GM10248 (cell line): ENCODE data around the gene CFAP410.
A peak's percentile ranks its signal among the peaks of the same experiment; 100 is the strongest.
"Not testable (repeated sequence)": the region's sequence is repeated elsewhere in the genome, so short reads cannot be mapped to it uniquely, and the experiment has no call there.

Experiments used
- CTCF ChIA-PET: fragments of 300-600 bp; sonication (Branson Sonifier 250); formaldehyde crosslinking; extraction: SDS; loops from one replicate; lab custom pipeline; 2021; ENCODE audit warnings: antibody characterized with exemption; lab: Yijun Ruan, JAX
- POLR2A ChIA-PET: fragments of 350-650 bp; sonication (Branson Sonifier 250); formaldehyde crosslinking; extraction: SDS; loops from one replicate; lab custom pipeline; 2020; ENCODE audit warnings: antibody characterized with exemption; lab: Yijun Ruan, JAX
- DNase-seq: peaks from one replicate; pipeline ENCODE4 v3.0.0; 2012; ENCODE audit errors: extremely low spot score
- CTCF ChIP-seq: IDR thresholded peaks from 2 replicates; pipeline ENCODE4 v1.5.1; 2012; ENCODE audit warnings: mild to moderate bottlenecking, low read depth; ENCODE audit errors: extremely low read depth, missing control alignments, control extremely low read depth

The CFAP410 gene

GRCh38 chr21:44348861-44349260 lies 9.7 kb upstream of the CFAP410 start:
- ChIA-PET CTCF (no interaction called here), POLR2A (no interaction called here)
- TF ChIP-seq CTCF = no peak
- no peak for DNase-seq

- no peak for DNase-seq
- ChIA-PET POLR2A (no interaction called here), CTCF (no interaction called here)
- no peak for TF ChIP-seq CTCF
Observed at GRCh38 chr21:44347911-44348451, 8.8 kb upstream of the CFAP410 start.

- no peak for TF ChIP-seq CTCF
- ChIA-PET POLR2A (no interaction called here), CTCF (no interaction called here)
- no peak for DNase-seq
Observed at GRCh38 chr21:44345495-44345894, 6.3 kb upstream of the CFAP410 start.

GRCh38 chr21:44344541-44345183 lies 5.5 kb upstream of the CFAP410 start:
- no peak for TF ChIP-seq CTCF
- CTCF ChIA-PET = interaction anchor here (1.3 kb wide), 1 partner anchor 10 kb away, joined by 3 read pairs; no protein-coding TSS in a partner anchor
- POLR2A ChIA-PET = no interaction called here

GRCh38 chr21:44342981-44343380 lies 3.8 kb upstream of the CFAP410 start:
- CTCF ChIA-PET, DNase-seq, POLR2A ChIA-PET: not testable (repeated sequence)

More at GRCh38 chr21:44344541-44345183, 5.5 kb upstream of the CFAP410 start:
- no peak for DNase-seq

- DNase-seq, POLR2A ChIA-PET: not testable (repeated sequence)
- CTCF ChIA-PET = interaction anchor here (1.4 kb wide), 1 partner anchor 20 kb away, joined by 3 read pairs; no protein-coding TSS in a partner anchor
Observed at GRCh38 chr21:44341726-44342458, 2.7 kb upstream of the CFAP410 start.

GRCh38 chr21:44337941-44338895 lies 972 bp downstream of the CFAP410 start:
- POLR2A ChIA-PET = interaction anchor here (1.0 kb wide), 1 partner anchor 38 kb away, joined by 3 read pairs; the partner anchor contains the start of gene PFKL
- DNase-seq = peak; percentile 58
- TF ChIP-seq CTCF = peak; percentile 12
- CTCF ChIA-PET = interaction anchor here (1.1 to 1.9 kb wide), 3 partner anchors 10 to 464 kb away, joined by 3 to 6 read pairs (median 3); partner anchors contain the start of gene UBE2G2
